Suppressor macrophage treated with lipopolysaccharide for 4 hours (primary cell): ENCODE measurements around the gene NMNAT2.
"Not testable (repeated sequence)": the region's sequence is repeated elsewhere in the genome, so short reads cannot be mapped to it uniquely, and the experiment has no call there.

Experiments used
- DNase-seq: peaks from one replicate; pipeline ENCODE4 v3.0.0-alpha.2; 2020

Gene NMNAT2

GRCh38 chr1:183417772-183418491 lies at the start of gene NMNAT2:
Gene NMNAT2 (minus strand): TSS chr1:183418380. CDS start chr1:183418267, 113 bp downstream.
- no peak for DNase-seq

DNA sequence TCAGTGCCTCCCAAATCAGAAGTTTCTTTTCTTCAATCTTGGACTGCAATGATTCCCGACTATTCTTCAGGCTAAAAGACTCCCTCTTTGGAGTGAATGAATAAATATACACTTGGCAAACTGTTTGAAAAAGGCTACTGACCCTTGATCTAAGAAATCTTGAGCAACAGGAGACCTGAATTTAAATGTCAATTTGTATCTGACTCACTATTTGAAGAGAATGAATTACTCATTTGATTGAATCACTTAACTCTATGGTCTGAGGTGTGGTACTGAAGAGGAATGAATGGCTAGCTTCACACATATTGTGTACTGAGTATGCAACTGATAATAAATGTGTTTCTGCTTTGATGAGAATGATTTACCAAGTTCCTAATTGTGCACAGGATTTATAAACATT lies 49.5 kb upstream of the NMNAT2 start:
- no peak for DNase-seq

DNA sequence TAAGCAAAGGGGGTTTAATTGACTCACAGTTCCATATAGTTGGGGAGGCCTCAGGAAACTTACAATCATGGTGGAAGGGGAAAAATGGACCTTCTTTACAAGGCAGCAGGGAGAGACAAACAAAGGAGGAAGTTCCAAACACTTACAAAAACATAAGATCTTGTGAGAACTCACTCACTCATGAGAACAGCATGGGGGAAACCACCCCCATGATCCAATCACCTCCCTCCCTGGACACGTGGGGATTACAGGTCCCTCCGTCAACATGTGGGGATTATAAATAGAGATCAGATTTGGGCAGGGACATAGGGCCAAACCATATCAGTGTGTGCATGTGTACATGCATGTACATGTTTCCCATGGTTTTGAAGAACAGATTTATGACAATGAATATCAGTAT lies 48.6 kb upstream of the NMNAT2 start:
- DNase-seq, result peak; percentile 59

DNA sequence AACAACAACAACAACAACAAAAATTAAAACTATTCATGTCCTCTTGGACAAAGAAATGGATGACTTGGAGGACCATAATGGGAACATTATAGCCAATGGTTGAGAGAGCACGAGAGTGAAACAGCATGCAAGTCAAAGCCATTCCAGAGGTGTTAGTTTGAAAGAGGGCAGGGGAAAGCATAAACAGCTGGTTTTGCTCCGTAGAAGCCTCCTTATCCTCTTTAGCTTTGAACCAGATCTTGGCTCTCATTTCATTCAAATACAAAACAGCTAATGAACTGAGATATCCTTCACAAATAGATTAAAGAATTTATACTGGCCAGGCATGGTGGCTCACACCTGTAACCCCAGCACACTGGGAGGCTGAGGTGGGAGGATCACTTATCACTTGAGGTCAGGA lies 45.4 kb upstream of the NMNAT2 start:
- DNase-seq, result no peak

GRCh38 chr1:183461350-183461749 lies 43.2 kb upstream of the NMNAT2 start:
- DNase-seq, result peak; percentile 89

GRCh38 chr1:183460596-183460995 lies 42.4 kb upstream of the NMNAT2 start:
- DNase-seq, result no peak

DNA sequence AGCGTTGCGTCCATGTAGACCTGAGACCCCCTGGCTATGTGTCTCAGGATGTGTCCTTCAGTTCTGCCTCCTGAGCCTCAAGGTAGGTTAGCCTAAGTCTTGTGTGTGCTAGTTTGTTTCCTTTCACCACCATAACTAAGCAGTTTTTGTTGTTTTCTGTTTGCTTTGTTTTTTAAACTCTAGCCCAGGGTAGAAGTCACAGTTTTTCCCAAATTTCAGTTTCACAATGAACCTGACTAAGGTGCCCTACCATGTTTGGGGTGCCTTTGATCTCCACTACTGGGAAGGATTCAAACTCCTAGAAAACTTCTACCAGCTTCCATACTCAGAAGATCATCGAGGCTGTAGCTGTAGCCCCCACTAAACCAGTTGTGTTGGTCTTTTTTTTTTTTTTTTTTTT lies 39.3 kb upstream of the NMNAT2 start:
- no peak for DNase-seq

DNA sequence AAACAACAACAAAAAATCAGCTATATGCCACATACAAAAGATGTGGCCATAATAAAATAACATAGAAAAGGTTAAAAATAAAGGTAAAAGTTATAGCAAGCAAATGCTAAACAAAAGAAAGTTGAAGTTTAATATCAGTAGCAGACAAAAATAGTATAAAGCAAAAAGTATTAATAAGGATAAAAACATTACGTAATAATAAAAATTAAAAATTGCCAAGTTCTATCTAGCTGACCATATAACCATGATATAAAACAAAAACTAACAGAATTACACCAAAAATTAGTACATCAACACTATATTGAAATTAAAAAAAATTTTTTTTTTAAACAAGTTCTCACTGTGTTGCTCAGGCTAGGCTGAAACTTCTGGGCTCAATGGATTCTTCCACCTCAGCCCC lies 38.6 kb upstream of the NMNAT2 start:
- DNase-seq, result no peak

- no peak for DNase-seq
Observed at GRCh38 chr1:183454377-183454776, 36.2 kb upstream of the NMNAT2 start.

- DNase-seq, result no peak
Observed at GRCh38 chr1:183450093-183450492, 31.9 kb upstream of the NMNAT2 start.

DNA sequence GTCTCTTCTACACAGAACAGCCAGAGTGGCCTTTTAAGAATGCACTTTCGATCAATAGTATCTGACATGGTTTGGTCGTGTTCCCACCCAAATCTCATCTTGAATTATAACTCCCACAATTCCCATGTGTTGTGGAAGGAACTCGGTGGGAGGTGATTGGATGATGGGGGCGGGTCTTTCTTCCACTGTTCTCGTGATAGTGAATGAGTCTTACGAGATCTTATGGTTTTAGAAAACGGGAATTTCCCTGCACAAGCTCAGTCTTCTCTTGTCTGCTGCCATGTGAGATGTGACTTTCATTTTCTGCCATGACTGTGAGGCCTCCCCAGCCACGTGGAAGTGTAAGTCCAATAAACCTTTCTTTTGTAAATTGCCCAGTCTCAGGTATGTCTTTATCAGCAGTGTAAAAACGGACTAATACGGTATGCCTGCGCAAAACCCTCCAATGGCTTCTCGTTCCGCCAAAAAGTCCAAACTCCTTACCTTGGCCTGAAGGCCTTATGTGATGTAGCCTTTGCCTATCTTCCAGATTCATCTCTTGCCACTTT lies 31.1 kb upstream of the NMNAT2 start:
- DNase-seq, result no peak

GRCh38 chr1:183444243-183444642 lies 26.1 kb upstream of the NMNAT2 start:
- DNase-seq, result no peak

DNA sequence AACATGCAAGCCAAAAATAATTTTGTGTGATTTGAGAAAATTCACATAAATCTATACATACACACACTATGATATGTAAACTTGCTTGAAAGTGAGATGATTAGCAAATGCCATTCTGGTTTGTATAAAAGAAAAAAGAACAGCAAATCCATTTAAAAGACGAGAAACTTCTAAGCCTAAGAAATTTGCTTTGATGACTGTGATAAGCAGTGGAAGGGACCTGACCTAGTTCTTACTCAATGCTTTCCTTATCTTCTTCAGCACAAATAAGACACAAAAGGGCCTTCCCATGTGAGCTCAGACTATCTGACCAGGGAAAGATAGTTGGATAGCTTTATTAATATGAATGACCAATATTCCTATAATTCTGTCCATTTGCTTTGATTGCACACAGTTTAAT lies 25.3 kb upstream of the NMNAT2 start:
- no peak for DNase-seq

GRCh38 chr1:183443011-183443410 lies 24.8 kb upstream of the NMNAT2 start:
- DNase-seq, result no peak

- DNase-seq, result no peak
Observed at GRCh38 chr1:183438060-183438459, 19.9 kb upstream of the NMNAT2 start.

GRCh38 chr1:183435497-183435896 lies 17.3 kb upstream of the NMNAT2 start:
- DNase-seq, result no peak

GRCh38 chr1:183433703-183434102 lies 15.5 kb upstream of the NMNAT2 start:
- no peak for DNase-seq

DNA sequence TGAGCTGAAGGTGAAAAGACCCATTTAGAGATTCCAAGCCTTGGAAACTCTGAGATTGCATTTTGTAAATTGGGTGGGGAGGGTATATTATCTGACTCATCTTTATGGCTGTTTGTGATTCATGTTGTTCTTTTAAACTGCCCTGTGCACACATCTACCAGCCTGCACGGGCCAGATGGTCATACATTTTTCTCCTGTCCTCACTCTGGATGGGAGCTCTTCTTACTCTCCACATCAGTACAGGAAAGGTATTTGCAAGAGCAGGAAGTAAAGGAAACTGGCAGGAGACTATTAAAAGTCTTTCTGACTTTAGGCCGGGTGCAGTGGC lies 14.3 kb upstream of the NMNAT2 start:
- no peak for DNase-seq

GRCh38 chr1:183431840-183432547 lies 13.8 kb upstream of the NMNAT2 start:
- DNase-seq, result no peak

GRCh38 chr1:183427591-183427990 lies 9.4 kb upstream of the NMNAT2 start:
- not testable (repeated sequence) for DNase-seq

- DNase-seq, result no peak
Observed at GRCh38 chr1:183424691-183425090, 6.5 kb upstream of the NMNAT2 start.

DNA sequence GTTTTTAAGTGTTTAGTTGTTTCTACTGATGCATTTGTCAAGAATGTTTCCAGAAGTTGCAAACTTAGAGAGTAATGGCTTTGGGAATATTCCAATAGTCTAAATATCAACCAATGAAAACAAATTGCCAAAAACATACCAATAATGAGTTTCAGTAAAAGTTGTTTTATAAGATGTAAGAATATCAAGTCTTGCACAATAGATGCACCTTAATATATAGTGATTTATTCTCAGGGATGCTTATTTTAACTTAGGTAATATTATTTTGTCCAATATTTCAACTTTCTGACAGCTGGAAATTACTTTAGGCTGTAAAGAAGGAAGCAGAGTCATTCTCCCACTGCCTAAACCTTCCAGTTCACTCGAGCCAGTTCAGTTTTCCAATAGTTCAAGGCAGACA lies 5.4 kb upstream of the NMNAT2 start:
- no peak for DNase-seq

DNA sequence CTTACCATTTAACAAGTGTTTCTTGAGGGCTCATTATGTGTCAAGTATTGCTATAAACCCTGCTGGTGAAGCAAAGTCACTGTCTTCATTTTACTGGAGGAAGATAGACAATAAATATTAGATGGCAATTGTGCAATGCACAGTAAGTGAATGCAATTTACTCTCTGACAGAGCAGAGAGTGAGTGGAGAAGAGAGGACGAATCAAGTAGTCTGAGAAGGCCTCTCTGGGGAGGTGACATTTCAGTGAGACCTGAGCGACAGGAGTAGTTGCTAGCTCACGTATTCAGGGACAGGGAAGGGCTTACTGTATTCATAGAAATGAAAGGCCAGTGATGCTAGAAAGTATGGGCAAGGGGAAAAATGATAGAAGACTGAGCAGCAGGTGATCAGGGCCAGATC lies 1.2 kb upstream of the NMNAT2 start:
- no peak for DNase-seq

DNA sequence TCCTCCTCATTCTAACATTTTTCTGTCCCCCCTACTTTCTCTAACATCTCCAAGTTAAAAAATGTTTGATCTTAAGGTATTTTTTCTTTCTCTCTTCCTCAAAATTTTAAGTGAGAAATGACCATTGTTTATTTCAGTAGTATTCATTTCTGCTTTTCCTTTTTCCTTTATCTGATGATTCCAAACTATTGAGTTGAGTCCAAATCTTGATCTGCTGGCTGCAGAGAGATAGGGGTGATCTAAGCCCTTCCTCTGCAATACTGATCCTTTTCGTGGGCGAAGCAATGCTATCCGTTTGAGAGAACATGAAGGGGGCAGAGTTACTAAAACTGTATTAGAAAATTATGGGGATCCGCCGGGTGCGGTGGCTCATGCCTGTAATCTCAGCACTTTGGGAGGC lies 516 bp upstream of the NMNAT2 start:
- DNase-seq, result no peak
